GM18907 (cell line): ENCODE data around the gene LGALS7.
"Not testable (repeated sequence)": the region's sequence is repeated elsewhere in the genome, so short reads cannot be mapped to it uniquely, and the experiment has no call there.

Experiments
- ATAC-seq: cut with Tn5 transposase; IDR thresholded peaks from one replicate; pipeline ENCODE4 v1.9.1; 2021; ENCODE audit warnings: mild to moderate bottlenecking, moderate library complexity; ENCODE audit not compliant: unreplicated experiment

Gene LGALS7

DNA sequence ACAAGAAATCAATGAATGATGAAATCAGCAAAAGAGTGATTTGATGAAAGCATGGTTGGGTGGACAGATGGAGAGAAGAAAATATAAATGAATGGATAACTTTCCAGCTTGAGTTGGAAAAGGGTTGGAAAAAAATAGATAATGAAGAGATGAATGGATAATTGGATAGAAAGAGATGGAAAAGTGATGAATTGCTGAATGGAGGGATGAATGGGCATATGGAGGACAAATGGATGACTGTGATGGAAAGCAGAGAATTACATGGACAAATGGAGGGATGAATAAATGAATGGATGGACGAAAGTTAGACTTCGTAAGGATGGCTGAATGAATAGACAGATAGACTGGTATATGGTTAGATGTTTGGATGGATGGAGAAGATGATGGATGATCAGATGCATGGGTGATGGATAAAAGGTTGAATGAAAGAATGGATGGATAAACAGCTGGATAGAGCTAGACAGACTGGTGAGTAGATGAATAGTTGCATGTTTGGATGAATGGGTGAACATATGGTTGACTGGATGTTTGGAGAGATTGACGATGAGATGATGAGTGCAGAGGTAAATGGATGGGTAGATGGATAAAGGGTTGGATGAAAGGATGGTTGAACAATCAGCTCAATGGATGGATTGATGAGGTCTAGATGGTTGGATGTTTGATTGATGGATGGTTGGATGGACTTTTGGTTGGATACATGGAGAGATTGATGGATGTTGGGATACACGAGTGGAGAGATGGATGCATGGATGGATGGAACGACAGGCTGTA is 27.4 kb upstream of the LGALS7 start:
- no peak for ATAC-seq

DNA sequence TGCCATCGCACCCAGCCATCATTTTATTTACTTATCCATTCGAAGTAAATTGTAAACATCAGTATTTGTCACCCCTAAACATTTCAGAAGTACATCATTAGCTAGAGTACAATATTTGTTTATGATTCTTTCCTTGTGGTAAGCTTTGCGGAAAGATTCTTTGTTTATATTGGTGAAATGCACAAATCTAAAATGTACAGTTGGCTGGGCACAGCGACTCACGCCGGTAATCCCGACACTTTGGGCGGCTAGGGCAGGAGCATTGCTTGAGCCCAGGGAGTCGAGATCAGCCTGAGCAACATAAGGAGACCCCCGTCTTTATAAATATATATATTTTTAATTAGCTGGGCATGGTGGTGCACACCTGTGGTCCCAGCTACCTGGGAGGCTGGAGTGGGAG is 25.8 kb upstream of the LGALS7 start:
- no peak for ATAC-seq

GRCh38 chr19:38797781-38798180 is 24.5 kb upstream of the LGALS7 start:
- ATAC-seq = not testable (repeated sequence)

DNA sequence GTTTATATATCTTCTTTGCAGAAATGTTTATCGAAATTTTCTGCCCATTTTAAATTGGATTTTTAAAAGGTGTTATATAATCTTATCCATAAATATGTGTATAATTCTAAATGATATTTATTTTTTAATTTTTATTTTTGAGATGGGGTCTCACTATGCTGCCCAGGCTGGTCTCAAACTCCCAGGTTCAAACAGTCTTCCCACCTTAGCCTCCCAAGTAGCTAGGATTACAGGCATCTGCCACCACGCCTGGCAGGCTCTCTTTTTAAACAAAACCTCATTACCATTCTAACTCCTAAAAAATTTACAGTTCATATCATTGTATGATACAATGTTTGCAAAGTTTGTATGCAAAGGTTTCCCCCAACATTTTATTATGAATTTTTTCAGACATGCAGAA is 22.8 kb upstream of the LGALS7 start:
- ATAC-seq = no peak

DNA sequence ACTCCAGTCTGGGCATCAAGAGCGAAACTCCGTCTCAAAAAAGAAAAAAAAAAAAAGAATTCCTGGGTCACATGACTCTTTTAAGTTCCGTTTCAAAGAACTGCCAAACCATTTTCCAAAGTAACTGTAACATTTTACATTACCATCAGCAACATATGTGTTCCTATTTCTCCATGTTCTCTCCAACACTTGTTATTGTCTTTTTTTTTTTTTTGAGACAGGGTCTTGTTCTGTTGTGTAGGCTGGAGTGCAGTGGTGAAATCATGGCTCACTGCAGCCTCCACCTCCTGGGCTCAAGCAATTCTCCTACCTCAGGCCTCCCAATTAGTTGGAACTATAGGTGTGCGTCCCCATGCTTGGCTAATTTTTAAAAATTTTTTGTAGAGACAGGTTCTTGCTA is 22.2 kb upstream of the LGALS7 start:
- ATAC-seq = no peak

- no peak for ATAC-seq
Observed at GRCh38 chr19:38793671-38794070, 20.4 kb upstream of the LGALS7 start.

GRCh38 chr19:38793177-38793576 is 19.9 kb upstream of the LGALS7 start:
- ATAC-seq = no peak

- no peak for ATAC-seq
Observed at GRCh38 chr19:38792250-38793111, 19.2 kb upstream of the LGALS7 start.

DNA sequence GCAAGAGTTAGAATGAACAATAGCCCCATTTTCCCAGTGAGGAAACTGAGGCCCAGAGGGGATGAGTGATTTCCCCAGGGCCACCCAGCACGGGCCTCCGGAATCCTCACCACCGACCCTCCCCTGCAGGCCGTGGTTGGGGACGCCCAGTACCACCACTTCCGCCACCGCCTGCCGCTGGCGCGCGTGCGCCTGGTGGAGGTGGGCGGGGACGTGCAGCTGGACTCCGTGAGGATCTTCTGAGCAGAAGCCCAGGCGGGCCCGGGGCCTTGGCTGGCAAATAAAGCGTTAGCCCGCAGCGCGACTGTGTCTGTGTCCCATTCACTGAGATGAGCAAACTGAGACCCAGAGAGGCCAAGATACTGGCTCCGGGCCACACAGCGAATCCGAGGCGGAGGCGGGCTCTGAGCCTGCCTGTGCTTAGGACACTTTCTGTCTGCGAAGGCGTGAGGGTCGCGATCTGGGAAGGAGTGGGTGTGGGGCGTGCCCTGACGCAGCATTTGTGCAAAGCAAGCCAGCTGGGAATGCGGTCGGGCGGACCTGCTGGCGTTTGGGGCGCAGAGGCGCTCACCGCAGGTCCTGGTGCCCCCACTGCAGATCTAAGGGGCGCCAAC is 18.2 kb upstream of the LGALS7 start:
- ATAC-seq = peak; percentile 75

- ATAC-seq = not testable (repeated sequence)
Observed at GRCh38 chr19:38790507-38791403, 17.4 kb upstream of the LGALS7 start.

DNA sequence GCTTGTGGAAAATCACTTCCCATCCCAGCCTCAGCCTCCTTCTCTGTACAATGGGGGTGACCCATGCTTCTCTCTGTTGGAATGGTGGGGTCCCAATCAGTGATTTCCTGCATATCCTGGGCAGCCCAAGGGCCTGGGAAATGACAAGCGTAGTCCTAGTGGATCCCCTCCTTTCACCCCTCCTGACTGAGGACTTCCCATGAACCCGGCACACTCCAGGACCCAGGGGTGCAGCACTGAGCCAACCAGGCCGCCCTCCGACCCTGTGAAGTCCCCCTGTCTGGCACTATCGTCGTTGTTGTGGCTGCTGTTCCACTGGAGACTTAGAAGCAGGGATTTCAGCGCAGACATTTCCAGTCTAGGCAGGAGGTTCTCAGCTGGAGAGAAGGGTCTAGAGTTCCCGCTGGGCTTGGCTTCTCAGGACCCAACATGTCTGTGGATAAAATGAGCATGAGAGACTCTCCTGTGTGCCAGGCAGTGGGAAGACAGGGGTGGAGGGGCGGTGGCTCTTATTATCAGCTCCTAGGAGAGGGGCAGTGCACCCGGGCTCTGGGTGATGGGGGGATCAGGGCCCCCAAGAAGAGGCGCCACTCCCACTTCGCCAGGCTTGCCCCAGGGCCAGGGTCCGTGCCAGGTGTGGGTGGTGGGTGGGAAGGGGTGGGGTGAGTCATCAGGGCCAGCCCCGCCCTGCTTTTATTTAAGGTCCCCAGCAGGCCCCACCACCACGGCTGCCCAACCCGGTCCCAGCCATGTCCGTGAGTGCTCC is 15.3 kb upstream of the LGALS7 start, which contains the start of gene LGALS7B:
LGALS7B (plus strand) TSS at position 723 of the 766 bp plus-strand sequence; CDS start at position 750, 27 bp downstream.
- ATAC-seq = no peak

DNA sequence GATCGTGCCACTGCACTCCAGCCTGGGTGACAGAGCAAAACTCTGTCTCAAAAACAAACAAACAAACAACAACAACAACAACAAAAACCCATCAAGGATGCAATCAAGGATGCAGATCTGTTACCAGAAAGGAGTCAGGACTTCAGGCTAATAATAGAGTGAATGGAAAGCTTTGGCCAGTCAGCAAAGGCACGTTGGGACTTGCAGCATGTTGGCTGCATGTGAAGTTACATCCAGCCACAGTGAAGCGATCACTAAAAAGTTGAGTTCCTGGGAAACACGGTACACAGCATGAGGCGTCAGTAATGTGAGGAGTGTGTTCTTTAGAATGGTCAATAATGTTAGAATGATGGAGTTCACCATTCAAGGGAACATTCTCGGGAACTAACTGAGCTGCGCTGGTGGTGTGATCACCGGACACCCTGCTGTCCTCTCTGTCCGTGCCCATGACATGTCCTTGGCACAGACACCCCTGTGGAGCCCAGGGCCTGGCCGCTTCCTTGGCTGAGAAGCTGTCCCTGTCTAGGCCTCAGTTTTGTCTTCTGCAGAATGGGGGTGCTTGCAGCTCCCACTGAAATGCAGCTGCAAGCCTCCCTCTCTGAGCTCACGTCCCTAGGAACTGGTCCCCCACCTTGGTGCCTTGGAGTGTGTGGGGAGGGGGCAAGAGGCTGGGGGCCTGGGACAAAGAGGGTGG is 13.4 kb upstream of the LGALS7 start:
- ATAC-seq = no peak

GRCh38 chr19:38786061-38786460 is 12.7 kb upstream of the LGALS7 start:
- not testable (repeated sequence) for ATAC-seq

GRCh38 chr19:38785187-38785699 is 11.9 kb upstream of the LGALS7 start:
- no peak for ATAC-seq

DNA sequence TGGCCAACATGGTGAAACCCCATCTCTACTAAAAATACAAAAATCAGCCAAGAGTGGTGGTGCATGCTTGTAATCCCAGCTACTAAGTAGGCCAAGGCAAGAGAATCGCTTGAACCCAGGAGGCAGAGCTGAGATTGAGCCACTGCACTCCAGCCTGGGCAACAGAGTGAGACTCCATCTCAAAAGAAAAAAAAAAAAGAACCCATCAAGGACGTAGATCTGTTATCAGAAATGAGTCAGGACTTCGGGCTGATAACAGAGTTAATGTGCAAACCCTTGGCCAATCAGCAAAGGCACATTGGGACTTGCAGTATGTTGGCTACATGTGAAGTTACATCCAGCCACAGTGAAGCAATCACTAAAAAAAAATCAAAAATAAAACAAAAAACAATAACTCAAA is 10.9 kb upstream of the LGALS7 start:
- ATAC-seq = no peak

GRCh38 chr19:38782212-38782611 is 8.9 kb upstream of the LGALS7 start:
- not testable (repeated sequence) for ATAC-seq

- no peak for ATAC-seq
Observed at GRCh38 chr19:38781058-38781457, 7.7 kb upstream of the LGALS7 start.

GRCh38 chr19:38780443-38780842 is 7.1 kb upstream of the LGALS7 start:
- ATAC-seq = no peak

DNA sequence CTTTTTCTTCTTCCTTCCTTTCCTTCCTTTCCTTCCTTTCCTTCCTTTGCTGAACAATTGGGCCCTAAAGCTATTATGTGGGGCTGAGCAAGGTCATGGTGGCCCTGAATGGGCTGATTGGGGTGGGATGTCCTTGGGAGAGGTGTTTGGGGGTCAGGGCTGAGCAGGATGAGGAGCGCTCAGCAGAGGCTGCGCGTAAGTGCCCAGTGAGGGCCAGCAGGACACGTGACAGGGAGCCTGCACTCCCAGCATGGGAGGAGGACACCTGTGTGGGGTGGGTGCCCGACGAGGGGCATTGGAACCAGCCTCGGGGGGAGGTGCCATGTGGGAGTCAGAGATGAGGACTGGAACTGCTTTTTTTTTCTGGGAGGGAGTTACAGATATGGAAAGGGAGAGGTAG is 5.4 kb upstream of the LGALS7 start:
- no peak for ATAC-seq
